Activated CD4-positive, alpha-beta T cell treated with anti-CD3 and anti-CD28 coated beads for 48 hours (primary cell): ENCODE data around the gene WWOX.

Source experiments
- DNase-seq: peaks from one replicate; pipeline ENCODE4 v3.0.0-alpha.2; 2020

The WWOX gene

DNA sequence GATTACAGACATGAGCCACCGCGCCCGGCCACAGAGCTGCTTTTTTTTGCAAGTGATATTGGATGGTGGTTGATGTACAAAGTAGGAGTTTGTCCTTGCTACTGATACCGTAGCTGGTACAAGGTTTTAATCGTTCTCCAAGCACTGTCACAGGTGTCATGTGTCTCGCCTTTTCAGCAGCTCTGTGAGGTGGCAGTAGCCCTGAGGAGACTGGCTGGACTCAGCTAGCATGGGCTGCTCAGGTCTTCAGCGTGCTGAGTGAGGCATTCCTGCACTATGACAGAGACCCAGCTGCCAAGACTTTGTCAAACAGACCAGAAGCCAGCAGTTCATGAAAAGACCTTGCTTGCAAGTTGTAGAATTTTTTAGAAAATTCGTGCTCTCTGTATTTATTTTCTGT lies 7.2 kb downstream of the WWOX start:
- no peak for DNase-seq

DNA sequence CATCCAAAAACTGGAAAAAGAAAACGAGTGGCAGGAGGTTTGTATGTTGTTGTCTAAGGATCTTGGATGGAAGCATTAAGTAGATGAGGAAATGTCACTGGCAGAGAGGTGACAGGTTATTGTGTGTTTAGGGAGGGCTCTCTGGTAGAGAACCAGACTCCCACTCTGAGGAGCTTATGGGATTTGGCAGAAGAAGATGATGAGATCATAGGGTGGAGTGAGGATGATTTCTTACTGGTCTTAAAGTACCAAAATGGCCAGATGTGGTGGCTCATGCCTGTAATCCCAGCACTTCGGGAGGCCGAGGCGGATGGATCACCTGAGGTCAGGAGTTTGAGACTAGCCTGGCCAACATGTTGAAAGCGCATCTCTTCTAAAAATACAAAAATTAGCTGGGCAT lies 9.0 kb downstream of the WWOX start:
- no peak for DNase-seq

DNA sequence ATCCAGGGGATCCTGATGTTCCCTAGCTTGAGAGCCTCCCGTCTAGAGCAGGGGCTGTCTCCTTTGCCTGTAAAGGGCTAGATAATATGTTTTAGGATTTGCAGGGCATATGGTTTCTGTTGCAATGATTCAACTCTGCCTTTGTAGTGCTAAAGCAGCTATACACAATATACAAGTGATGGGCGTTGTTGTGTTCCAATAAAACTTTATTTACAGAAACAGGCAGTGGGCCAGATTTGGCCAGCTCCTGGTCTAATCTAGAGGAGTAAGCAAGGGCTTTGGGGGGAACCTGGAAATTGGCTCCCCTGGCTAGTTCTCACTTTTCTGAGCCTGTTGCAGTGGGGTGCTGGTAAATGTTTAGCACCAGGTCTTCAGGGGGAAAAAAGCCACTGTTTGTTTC lies 13.8 kb downstream of the WWOX start:
- no peak for DNase-seq

DNA sequence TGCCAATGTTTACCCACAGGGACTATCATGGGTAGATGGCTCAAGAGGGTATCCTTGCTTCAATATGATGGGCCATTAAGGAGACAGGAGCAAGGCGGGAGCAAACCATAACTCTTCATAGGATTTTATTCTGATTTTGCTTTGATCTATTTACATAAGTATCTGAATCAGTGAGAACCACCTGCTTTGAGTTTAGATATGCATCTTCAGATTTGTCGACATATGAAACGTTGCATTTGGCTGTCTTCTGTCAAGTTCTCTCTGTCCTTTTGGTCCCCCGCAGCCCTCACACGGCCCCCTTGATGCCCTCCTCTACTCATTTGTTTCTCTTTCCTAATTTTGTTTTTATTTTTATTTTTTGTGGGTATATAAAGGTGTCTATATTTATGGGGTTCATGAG lies 16.2 kb downstream of the WWOX start:
- no peak for DNase-seq

DNA sequence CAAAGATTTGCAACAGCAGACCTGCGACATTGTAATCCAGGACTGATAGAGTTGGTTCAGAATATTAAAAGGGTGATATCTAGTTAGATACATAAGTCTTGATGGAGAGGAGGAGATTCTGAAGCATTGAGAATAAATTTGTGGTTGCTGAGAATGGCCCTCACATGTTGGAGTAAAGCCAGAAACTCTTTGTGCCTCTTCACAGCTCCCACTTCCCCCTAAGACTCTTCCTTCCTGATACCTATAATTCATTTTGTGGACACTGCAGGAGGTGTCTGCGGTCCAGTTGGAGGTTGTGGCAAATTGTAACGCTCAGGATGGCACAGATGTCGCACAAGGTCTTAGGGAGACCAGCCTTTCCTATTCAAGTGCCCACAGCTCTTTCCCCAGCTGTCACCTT lies 17.5 kb downstream of the WWOX start:
- DNase-seq, result no peak

DNA sequence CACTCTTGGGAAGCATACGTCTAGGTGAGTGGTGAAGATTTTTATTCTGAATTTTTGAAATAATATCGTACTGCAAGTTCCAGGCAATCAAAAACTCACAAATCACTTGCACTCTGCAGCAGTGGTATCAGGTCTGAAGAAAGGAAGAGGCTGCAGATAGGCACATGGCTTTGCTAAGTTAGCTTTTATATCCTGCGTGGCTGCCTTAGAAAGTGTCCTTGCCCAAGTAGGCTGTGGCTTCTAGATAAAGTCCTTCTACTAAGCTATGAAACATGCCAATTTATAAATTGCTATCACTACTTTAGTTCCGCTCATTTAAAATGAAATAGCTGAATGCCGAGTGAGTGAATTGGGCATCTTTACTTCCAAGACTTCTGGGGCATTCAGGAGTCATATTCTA lies 17.9 kb downstream of the WWOX start:
- no peak for DNase-seq

DNA sequence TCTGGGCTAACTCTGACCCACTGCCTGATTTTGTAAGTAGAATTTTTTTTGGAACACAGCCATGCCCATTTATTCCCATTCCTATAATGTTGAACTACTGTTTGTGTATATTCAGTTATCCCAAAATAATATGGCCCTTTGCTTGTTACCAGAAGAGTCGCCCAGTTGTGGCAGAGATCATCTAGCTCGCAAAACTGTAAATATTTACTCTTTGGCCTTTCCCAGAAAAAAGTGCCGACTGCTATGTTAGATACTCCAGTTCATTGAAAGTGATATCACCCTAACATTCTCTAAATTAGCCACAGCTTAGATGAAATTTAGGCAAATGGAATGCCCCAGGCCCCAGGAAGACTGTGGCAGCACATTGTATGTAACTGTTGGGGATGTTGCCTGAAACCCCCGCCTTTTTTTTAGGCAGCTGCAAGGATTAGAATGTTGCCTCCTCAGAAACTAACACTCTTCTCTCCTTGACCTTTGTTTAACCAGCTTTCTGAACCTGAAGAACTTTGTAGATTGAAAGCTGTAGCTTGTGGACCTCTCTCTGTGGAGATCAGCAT lies 19.1 kb downstream of the WWOX start:
- DNase-seq, result no peak

DNA sequence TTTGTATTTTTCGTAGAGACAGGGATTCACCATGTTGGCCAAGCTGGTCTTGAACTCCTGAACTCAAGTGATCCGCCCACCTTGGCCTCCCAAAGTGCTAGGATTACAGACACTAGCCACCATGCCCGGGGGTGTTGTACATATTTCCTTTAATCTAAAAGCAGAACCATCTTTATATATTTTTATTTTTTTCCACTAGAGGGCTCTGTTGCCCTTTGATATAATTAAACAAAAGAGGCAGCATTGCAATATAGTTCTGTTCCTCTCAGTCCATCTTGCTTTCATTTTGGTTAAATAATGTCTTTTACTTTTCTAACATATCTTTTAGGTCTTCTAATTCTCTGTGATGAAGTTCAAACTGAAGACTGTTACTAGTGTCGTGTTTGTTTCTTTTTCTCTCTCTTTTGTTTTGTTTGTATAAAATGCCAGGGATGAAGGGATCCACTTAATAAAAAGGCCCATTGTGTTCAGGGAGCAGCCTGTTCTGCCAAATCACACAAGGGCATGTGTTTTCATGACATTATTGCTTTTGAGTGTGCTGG lies 23.4 kb downstream of the WWOX start:
- peak; percentile 32 for DNase-seq

DNA sequence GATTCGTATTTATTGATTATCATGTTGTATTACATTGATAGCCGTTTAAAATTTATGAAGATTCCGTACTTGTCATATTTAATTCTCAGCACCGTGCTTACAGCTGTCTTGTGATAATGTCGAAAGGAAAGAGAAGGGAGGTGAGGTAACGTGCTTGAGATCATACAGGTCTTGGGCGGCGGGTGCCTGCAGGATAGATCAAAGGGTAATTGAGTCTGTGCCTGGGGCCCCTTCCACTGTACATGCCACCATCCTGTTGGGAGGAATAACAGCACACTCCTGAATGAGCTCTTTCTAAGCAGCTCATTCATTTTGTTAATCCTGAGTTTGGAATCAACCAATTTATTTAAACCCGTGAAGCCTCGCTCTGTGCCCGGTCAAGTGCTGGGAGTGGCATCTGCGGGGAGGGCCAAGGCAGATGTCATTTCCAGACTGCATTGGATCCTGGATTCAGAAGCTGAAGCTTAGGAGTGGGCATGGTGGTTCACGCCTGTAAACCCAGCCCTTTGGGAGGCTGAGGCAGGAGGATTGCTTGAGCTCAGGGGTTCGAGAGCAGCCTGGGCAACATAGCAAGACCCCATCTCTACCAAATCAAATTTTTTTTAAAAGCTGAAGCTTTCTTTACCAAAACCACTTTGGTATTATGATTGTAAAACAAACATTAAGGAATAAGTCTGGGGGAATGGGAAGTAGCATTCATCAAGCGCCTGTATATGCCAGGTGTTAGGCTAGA lies 25.8 kb downstream of the WWOX start:
- DNase-seq, result no peak

DNA sequence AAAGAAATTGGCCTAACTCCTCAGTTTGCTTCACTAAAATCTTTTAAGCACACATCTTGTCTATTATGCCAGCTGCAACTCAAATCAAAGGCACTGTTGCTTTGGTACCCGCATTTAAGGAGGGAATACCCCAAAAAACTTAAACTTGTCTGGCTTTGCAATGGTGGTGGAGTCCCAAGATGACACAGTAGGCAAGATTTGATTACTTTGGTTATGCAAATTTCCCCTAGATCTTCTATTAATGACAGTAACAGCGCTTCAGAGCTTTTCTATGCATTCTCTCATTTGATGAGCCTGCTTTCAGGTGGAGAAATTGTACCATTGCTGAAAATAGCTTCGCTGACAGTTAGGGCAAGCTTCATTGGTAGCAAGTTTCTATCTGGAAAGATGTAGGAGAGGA lies 27.2 kb downstream of the WWOX start:
- no peak for DNase-seq

DNA sequence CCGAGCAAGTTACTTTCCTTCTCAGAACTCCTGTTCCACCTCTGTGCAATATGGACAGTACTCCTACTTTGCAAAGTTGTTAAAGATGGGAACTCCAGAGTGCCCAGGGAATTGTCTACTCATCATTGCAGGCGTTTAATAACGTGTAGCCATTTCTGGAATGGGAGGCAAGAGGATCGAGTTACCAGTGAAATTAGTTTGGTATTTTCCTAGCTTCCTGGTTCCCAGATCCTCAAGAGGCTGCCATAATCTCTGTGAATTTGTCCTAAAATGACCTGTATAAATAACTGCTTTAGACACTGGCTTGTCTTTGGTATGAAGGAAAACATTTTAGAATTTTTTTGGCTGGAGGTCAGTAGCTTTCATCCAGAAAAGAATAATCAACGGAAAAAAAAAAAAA lies 27.7 kb downstream of the WWOX start:
- DNase-seq, result no peak

DNA sequence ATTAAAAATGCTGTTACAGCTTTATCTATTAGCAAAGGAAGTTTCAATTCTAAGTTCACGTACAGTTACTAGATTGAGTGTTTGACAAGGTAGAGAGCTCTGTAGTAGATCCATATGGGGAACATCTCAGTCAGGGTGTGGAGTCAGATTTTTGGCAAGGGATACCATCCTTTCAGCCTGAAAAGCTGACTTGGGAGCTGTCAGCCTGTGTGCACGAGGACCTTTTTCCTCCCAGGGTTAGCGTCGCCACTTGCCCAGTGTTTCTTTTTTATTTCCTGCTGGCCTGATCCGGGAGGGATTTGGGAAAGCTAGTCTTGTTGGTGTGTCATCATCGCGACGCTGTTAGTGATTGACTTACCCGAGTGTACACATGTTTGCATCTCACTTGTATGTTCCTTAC lies 29.5 kb downstream of the WWOX start:
- DNase-seq, result no peak

DNA sequence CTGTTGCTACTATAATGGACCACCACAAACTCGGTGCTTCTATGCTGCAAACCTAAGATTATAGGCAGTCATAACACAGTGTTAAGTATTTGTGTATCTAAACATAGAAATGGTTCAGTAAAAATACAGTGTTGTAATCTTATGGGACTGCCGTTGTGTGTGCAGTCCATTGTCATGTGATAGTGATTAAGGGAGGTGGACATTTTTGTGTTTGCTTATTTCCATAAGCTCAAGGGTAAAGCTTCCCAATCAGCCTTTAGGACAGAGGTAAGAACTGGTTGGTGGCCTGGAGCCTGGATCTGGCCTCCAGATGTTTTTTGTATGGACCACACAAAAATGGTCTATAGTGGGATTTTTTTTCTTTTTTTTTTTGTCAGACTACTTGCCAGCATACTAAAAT lies 29.9 kb downstream of the WWOX start:
- DNase-seq, result no peak

DNA sequence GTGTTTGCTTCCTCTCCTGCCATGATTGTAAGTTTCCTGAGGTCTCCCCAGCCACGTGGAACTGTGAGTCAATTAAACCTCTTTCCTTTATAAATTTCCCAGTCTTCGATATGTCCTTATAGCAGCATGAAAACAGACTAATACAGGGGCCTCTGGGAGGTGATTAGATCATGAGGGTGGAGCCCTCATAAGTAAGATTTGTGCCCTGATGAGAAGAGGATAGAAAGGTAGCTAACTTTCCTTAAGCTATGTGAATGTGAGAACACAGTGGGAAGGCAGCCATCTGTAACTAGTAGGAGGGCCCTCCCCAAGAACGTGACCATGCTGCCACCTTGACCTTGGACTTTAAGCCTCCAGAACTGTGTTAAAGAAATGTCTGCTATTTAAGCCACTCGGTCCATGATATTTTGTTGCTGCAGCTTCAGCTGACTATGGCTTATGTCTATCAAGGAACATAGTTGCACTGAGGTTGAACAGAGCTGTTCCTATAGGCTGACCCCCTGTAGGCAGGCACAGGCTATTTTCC lies 30.7 kb downstream of the WWOX start:
- no peak for DNase-seq

DNA sequence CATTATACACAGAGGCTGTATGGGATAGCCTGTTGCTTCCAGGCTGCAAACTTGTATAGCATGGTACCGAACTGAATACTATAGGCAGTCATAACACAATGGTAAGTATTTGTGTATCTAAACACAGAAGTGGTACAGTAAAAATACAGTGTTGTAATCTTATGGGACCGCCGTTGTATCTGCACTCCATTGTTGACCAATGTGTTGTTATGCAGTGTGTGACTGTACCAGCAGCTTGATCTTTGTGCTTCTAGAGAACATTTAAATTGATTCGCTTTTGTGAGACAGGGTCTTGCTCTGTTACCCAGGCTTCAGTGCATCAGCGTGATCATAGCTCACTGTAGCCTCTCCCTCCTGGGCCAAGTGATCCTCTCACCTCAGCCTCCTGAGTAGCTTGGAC lies 31.5 kb downstream of the WWOX start:
- DNase-seq, result no peak

DNA sequence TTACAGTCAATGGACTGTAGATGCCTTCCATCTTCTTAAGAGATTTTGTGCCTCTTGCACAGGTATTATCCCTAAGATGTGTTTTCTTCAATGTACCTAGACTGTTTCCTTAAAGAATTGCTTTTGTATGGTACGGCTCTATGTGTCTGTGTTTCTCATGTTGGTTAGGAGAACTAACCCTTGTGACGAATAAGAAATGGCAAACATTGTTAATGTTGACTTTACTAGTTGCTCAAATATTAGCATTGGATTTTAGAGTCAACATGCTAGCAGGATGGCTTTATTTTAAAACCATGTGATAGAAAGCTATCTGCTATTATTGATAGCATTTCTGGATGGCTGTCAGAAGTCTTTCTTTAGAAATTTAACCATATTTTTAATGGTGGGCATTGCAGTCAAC lies 34.5 kb downstream of the WWOX start:
- no peak for DNase-seq

DNA sequence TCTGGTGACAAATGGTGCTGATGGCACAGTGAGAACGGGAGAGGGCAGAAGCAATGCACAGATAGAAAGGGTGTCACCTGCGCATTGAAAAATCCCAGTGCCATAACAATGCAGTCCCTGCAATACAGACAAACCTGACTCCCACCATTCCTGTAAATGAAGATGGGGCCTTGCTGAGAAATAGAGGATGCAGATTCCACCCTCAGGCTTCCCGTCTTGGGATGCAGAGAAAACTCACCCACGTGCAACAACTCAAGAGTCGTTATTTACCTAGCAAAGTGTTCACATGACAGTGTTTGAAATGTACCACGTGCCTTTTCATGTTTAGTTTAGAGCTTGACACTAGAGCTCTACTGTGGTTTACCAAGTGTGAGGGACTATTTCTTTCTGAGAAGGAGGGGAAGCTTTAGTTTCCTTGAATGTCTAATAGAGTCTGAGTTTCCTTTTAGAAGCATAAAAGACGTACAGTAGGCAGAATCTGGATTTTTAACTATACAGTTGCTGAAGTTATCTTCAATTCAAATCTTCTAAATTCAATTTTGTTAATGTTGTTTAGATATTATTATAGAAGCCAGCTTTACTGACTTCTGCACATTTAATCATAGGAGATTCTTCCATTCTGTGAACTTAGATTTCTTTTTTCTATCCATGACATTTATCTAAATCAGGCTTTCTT lies 35.6 kb downstream of the WWOX start:
- DNase-seq, result no peak

DNA sequence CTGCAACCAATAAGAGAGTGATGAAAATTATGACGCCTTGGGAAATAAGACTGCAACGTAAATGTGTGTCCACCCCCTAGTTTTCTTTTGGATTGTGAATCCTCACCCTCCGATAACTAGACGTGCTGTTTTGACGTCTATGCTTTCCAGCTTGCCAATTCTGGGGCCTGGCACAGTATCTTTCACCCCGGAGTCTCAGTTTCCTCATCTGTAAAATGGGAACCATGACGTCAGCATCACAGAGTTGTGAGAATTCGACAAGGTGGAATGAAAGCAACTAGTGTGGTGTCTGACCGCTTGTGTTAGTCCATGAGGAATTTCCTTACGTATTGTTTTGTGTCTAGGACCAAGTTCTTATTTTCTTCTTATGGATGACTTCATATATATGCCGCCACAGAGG lies 37.7 kb downstream of the WWOX start:
- no peak for DNase-seq

DNA sequence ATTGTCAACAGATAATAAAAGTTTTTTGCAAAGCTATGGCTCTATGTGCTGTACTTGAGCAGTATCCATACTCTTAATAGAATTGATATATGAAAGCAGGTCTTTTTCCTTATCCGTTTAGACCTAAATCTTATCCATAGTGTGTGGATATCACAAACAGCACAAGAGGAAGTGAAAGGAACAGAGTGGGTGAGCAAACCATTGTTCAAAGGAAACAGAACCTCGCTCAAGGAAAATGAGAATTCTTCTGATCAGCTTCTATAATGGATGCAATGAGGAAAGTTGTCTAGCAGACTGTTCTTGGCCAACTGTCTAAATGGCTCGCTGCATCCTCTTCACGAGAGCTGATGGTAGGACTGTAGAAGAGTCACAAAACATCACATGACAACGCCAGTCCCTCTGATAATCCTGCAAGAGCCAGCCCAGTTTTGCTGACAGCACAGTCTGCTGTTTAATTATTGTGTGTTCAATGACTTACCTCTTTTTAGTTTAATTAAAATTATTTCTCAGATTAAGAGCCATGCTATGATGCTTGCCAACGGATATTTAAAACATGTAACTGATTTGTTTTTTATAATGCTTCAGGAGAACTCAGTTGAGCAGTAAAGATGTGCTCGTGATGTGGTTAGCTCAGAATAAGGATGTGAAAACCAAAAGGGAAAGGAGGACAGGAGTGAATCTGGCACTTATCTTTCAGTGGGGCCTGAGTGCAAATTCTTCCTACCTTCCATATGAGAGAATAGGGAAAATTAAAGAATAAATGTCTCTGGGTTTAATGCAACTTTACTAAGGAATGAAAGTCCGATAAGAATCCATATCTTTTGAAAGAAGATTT lies 38.5 kb downstream of the WWOX start:
- DNase-seq, result no peak

DNA sequence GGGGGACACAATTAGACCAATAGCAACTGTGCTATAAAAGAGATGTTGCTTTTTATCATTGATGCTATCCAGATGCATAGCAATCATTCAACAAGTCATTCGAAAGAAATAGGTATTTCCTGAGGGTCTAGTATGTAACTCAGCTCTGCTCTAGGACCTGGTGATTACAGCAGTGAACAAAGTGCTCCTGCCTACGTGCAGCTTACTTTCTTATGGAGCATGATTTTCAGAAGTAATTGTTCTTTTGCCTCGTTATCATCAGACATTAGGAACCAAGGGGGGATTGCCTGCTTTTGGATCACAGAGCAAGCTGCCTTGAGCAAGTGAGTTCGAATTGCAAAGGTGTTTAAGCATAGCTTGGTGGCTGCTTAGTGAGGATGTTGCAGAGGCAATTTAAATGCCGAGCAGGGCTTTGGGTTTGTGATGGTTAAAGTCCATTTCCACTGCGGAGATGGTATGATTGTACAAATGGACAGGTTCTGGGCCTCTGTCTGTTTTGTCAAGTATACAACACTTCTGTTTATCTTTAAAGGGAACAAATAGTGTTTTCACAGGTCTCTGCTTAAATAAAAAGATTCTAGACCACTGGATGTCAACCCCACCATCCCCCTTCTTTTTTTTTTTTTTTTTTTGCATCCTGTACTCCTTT lies 41.5 kb downstream of the WWOX start:
- DNase-seq, result no peak

DNA sequence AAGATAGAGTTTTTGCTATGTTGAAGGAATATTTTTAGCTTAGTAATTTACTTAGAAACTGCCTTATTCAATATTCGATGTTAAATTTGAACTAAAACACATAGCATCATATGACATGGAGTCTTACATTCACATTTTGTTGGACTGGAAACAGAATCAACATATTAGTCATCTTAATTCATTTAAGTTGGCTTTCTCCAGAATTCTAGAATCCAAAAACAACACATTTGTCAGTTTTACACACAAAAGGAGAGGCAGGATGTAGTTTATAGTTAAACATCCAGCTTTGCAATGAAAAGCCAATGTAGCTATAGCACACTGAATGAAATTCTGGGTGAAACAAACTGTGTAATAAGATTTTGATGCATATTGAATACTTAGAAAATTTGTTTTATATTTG lies 43.3 kb downstream of the WWOX start:
- DNase-seq, result no peak

DNA sequence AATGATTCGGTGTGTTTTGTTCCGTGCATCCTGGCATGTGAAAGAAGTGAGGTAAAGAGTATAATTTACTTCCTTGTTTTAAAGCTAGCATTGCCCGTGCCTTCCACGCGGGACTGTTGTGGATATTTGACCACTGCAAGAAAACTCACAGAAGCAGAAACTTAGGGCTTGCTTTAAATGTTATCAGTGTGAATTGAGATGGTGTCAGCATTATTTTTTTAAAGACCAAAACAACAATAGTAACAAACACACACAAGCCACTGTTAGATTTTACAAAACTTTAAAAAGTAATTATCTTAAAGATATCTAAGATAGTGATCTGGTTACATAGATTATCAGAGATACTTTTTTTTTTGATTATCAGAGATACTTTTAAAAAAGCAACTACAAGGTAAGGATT lies 47.4 kb downstream of the WWOX start:
- no peak for DNase-seq

DNA sequence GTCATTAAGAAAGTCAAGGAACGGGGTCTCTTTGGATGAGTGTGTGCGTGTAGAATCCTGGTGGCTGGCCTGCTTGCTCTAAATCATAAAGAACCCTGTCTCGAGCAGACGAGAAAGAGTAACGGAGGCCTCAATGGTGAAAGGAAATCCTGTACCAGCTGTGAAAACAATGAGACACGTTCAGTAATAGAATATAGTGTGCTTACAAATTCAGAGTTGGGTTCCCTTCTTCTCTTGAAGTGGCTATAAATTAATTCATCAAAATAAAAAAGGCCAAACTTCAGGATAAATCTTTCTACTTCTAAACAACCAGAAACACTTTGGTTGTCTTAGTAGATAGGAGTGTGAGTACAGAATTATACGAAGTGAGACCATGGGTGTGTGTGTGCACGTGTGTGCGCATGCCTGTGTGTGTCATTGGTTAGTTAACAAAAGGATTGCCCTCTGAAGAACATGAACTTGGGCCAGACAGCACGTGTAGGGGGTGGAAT lies 48.5 kb downstream of the WWOX start:
- DNase-seq, result no peak
